Right hindlimb (tissue), 1 donor: ENCODE measurements around the gene QRICH2.
A peak's percentile ranks its signal among the peaks of the same experiment; 100 is the strongest.
"Not testable (repeated sequence)": the region's sequence is repeated elsewhere in the genome, so short reads cannot be mapped to it uniquely, and the experiment has no call there.

ENCODE experiments used
- DNase-seq: peaks from one replicate; pipeline ENCODE4 v3.0.0-alpha.2; 2018

Gene QRICH2

DNA sequence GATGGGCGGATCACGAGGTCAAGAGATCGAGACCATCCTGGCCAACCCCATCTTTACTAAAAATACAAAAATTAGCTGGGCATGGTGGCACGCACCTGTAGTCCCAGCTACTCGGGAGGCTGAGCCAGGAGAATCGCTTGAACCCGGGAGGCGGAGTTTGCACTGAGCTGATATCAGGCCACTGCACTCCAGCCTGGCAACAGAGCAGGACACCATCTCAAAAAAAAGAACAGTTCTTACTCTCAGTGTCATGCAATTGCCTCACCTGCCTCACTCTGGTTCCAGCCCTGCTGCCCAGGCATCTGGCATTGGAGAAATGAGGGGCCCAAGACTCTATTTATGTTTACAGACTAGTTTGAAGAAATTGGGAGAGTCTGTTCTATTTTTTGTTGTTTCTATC is 63.4 kb downstream of the QRICH2 start:
- DNase-seq = not testable (repeated sequence)

GRCh38 chr17:76243826-76244679 is 64.0 kb downstream of the QRICH2 start:
- DNase-seq = no peak

- DNase-seq = no peak
These were observed 66.3 kb downstream of the QRICH2 start for GRCh38 chr17:76241691-76242255.

GRCh38 chr17:76241204-76241538 is 66.9 kb downstream of the QRICH2 start:
- DNase-seq = no peak

DNA sequence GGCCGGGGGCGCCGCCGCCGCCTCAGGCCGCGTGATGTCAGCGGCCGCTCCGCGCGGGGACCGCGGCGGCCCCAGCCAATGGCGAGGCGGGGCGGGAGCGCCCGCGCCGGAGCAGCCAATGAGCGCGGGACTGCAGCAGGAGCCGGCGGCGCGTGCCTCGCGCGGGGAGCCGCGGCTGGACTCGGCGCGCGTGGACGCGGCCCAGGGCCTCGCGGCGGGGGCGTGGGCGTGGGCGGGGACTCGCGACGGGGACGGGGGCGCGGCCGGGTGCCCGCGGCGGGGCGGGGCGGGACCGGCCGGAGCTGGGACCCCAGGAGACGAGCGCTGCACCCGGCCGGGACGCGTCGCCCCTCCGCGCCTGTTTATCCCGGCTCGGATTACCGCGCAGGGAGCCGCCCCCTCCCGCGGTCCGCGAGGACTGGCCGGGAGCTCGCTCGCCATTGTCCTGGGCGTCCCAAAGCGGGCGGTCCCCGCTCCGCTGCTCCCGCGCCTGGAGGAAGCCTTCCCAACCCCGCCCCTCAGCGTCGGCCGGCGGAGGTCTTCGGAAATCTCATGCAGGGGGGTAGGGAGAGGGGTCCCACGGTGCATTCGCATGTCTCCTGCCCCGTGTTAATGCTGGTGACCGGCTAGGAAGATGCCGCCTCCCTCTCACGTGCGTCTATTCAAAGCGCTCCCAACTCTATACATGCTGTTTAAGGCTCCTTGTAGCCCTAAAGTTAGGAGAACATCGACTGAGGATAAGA is 67.4 kb downstream of the QRICH2 start, which contains the start of gene RNF157:
RNF157 (minus strand) TSS at position 33 of the 743 bp plus-strand sequence. CDS start 253 bp downstream, outside the sequence.
- DNase-seq = peak; percentile 72

DNA sequence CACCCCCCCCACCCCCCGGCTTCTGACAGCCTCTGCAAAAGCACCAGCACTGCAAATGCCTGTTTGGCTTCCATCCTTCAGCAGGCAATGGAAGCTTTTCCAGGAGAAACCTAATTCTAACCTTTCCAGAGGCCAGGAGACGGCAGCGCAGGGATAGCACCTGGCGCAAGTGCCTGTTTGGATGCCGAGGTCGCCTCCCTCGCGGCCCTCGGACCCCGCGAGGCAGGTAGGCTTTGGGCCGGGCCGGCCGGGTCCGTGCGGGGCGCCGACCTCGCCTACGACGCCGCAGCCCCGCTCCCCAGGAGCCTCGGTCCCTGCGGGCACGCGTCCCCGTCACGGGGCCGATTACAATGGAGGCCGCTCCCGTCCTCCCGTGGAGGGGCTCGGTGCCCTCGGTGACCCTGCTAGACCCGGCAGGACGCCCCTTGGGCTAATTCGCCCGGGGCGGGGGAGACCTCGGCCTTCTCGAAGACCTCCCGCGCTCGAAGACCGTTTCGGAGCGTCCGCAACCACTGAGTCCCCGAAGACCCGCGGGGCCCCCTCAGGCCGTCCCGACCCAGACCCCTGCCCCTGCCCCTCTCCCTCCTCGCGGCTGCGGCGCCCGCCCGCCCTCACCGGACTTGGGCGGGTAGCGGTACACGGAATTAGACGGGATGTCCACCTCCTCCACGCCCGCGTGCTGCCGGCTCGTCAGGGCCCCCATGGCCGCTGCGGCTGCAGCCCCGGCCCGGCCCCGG is 68.4 kb downstream of the QRICH2 start:
- no peak for DNase-seq

DNA sequence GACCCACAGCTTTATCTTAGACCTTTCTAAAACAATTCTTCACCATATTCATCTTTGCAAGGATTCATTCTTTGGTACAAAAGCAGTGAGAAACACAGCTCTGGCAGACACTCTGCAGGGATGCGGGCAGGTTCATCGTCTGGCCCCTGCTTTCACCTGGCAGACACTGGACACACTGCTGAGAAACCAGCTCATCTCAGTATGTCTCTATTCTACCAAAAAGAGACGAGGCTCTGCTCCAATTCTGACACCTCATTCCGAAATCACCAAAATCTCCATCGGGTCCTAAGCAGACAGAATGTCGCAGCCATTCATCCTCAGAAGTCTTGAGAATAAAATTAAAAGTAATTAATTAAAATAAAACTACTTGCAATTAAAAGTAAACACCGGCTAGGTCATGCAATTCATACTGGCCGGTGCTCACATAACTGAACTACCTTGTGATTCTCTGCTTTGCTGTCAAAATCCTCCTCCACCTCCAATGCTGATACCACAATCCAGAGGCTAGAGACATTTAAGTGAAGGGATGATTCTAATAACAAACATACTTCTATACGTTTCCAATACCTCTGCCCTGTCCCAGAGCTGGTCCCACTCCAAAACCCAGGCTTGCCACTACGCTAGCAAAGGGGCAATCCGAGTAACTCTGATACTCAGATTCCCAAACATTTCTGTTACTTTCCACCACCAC is 69.1 kb downstream of the QRICH2 start:
- no peak for DNase-seq

- no peak for DNase-seq
These were observed 70.2 kb downstream of the QRICH2 start for GRCh38 chr17:76237859-76238313.

- no peak for DNase-seq
These were observed 71.5 kb downstream of the QRICH2 start for GRCh38 chr17:76236603-76237002.

DNA sequence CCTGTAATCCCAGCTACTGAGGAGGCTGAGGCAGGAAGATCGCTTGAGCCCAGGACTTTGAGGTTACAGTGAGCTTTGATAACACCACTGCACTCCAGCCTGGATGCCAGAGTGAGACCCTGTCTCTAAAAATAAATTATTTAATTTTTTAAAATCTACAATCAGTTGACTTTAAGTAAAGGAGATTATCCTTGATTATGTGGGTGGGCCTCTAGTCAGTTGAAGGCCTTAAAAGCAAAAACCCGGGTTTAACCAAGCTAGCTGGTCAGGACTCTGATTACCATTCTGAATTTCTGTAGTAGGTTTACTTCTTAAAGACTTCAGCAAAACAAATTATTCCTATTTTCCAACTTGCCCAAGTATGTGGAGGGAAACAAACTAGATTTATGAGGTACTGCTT is 72.2 kb downstream of the QRICH2 start:
- no peak for DNase-seq

DNA sequence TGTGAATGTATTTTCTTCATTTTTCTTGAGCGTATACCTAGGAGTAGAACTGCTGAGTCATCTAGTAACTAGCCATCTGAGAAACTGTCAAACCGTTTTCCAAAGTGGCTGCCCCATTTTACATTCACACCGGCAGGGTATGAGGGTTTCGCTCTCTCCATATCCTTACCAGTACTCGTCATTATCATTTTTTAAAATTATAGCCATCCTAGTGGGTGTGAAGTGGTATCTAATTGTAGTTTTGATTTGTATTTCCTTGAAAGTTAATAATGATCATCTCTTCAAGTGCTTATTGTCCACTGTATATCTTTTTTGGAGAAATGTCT is 73.8 kb downstream of the QRICH2 start:
- no peak for DNase-seq

GRCh38 chr17:76233588-76234353 is 74.3 kb downstream of the QRICH2 start:
- DNase-seq = no peak

- no peak for DNase-seq
These were observed 75.7 kb downstream of the QRICH2 start for GRCh38 chr17:76232342-76232741.

- DNase-seq = not testable (repeated sequence)
These were observed 81.3 kb downstream of the QRICH2 start for GRCh38 chr17:76226749-76227148.

DNA sequence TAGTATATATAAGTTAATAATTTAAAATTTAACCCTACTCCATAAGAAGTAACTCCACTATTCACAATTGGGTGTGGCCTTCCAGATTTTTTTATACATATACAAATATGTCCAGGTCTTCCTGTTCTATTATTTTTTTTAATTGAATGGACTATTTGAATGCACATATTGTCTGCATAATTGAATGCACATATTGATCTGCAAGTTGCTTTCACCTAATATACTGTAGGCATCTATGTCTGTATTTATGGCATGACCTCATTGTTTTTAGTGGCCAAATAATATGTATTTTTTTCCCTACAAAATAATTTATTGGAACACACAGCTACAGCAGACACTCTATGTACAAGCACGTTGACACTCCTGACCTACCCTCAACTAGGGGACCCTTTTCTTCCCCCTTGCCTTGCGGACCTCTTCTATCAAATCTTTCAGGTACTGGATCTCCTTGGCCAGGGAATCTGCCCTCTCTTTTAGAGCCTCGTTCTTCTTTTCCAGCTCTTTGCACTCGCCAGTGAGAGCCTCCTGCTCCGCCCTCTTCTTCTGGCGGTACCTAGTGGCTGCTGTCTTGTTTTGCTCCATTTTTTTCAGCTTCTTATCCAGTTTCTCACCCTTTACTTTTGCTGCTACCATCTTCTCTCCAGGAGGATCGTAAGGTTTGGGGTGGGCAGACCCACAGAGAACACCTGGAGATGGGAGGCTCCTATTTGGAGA is 82.5 kb downstream of the QRICH2 start:
- DNase-seq = not testable (repeated sequence)
